GM19324 (cell line): ENCODE measurements around the gene RAB30.
A peak's percentile ranks its signal among the peaks of the same experiment; 100 is the strongest.

Experiments used
- ATAC-seq: cut with Tn5 transposase; IDR thresholded peaks from one replicate; pipeline ENCODE4 v1.9.1; 2021; ENCODE audit warnings: mild to moderate bottlenecking, moderate library complexity; ENCODE audit not compliant: unreplicated experiment, low FRiP score

RAB30 gene

DNA sequence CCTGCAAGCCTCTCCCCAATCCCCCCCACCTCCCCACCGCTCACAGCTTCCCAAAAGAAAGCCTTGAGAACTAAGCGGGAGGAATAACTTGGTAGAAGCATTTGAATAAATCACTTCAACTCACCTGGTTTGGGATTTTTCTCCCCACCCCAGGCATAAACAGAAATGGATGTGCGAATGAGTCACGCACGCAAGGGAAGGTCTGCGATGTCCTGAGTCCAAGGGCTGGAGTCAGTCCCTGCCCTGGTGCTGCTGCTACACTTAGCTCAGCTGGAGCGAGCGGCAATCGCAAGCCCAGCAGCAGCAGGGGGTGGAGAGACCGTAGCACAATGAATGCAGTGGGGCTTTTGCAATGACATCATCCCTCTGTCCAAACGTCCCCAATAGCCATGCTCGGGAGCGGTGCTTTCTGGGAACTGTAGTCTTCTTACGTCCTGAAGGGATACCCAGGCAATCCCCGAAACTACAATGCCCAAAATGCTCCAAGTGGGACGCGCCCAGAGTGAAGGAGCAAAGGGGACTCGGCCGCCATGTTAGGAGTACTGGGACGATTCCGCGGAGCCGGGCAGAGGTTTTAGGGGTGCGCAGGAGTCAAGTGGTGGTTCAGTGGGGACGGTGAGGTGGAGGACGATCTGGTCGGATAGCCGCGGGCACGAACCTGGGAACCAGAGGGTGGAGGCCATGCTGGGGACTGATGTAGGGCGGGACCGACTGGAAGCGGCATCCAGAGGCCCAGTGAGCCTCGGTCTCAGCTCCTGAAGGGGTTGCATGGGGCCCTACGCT is at the start of gene RAB30:
Gene RAB30, minus strand, starts transcription at position 331 of the 783 bp plus-strand sequence. CDS start 74,581 bp downstream, outside the sequence.
- ATAC-seq, result peak; percentile 94

GRCh38 chr11:83120327-83120726 is 48.6 kb upstream of the RAB30 start:
- no peak for ATAC-seq

GRCh38 chr11:83119216-83119615 is 47.5 kb upstream of the RAB30 start:
- no peak for ATAC-seq

- ATAC-seq, result no peak
Measured at GRCh38 chr11:83118814-83119213, 47.1 kb upstream of the RAB30 start.

DNA sequence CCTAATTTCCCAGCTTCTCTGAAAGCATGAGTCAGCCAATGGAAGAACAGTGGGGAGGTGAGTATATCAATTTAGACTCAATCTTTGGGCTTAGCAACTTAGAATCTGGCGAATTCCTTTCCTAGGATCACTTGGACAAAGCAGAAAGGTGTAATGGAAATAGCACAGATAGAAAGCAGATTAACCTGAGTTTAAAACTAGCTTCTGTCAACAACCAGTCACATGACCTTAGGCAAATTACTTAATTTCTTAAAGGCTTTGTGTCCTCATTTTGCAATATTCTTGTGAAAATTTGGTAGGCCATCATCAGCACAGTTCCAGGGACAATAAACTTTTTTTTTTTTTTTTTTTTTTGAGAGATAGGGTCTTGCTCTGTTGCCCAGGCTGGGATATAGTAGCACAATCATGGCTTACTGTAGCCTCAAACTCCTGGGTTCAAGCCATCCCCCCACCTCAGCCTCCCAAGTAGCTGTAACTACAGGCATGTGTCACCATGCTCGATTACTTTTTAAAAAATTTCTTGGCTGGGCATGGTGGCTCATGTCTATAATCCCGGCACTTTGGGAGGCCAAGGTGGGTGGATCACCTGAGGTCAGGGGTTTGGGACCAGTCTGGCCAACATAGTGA is 44.4 kb upstream of the RAB30 start:
- no peak for ATAC-seq

DNA sequence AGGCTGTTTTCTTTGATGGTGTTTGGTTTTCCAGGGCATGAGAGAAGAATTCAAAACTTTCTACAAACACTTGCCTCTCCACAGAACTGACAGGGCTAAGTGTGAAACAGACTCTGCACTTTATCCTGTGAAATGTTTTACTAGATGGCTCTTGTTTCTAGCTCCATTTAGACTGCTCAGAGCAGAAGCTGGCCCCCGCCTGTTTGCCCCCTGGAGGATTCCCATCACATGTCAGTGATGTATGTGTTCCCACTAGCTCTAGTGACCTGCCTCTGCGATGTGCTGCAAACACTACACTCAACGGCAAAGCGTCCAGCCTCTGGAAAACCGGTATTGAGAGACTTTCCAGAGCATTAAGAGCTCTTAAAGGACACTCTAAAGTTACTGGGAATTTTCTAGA is 43.9 kb upstream of the RAB30 start:
- ATAC-seq, result no peak

- ATAC-seq, result no peak
Measured at GRCh38 chr11:83115026-83115425, 43.3 kb upstream of the RAB30 start.

- ATAC-seq, result no peak
Measured at GRCh38 chr11:83112886-83113285, 41.2 kb upstream of the RAB30 start.

DNA sequence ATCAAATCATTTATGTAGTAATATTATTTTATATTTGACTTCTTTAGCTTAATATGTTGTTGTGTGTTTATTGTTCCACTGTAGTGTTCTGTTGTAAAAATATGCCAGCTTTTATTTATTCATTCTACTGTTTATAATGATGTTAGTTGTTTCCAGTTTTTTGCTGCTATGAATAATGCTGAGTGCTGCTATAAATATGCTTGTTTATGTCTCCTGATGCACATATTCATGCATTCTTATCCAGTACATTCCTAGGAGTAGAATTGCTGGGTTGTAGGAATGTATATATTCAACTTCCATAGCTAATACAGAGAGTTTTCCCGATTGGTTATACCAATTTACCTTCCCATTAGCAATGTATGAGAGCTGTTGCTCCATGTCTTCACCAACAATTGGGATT is 33.5 kb upstream of the RAB30 start:
- ATAC-seq, result no peak

GRCh38 chr11:83102834-83103233 is 31.1 kb upstream of the RAB30 start:
- no peak for ATAC-seq

- ATAC-seq, result no peak
Measured at GRCh38 chr11:83097429-83098075, 25.9 kb upstream of the RAB30 start.

DNA sequence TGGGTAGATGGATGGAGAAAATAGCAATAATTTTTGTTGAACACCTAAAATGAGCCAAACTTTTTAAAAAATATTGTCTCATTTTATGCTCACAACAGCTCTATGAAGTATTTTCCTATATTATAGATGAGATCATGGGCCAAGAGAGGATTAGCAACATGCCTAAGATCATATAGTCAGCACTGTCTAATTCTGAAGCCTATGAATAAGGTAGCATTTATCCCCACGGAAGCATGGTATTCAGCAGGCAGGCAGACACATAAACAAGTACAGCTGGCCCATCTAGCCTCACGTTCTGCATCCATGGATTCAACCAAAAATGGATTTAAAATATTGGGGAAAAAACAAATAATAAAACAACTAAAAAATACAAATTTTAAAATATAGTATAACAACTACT is 21.9 kb upstream of the RAB30 start:
- ATAC-seq, result no peak

DNA sequence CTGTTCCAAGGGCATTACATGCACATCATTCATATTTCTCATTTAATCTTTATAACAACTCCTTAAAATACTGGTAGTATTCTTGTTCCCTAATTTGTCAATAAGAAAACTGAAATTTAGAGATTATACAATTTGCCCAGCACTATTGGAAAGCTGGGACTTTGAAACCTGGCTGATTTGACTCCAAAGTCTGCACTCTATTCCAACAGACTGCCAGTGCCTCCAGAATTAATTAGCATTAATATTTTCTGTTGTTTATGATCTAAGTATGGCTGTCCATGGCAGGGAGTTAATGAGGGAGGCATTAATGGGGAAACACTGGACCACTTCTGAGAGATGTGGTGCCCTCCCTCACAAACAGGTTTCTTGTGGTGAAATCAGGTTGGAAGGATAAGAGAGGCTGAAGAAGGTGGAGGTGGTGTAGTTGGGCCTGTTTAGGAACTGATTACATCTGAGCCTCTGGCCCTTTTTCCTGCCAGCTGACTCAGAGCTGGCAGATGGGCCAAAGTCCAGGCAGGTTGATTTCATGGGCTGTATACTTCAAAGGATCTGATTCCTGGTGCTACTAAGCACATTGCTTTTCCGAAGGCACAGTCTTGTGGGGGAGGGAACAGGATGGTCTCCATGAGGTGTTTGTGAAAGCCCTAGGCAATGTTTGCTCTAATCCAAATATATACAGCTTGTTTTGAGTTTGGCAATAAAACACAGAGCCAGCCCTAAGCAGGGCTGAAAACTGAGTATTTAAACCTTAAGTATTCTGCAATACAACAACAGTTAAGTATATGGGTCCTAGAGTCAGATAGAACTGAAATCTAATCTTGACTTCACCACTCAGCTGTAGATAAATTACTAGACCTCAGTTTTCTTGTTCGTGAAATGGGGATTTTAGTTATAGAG is 21.0 kb upstream of the RAB30 start:
- no peak for ATAC-seq

- no peak for ATAC-seq
Measured at GRCh38 chr11:83088965-83089364, 17.3 kb upstream of the RAB30 start.

DNA sequence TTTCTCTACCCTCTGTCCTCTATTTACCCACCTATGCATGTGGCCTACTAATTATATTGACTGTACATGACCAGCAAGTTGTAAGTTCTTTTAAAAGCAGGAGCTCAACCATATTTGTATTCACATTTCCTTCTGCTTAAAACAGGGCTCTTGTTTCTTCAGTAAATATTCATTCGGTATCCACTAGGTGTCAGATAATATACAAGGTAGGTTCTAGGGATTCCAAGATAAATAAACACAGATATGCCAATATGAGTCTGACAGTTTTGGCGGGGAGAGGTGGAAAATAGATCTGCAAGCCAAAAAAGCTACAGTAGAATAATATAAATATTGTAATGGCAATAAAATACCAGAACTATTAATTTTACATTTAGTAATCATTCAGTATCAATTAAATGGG is 15.3 kb upstream of the RAB30 start:
- no peak for ATAC-seq

GRCh38 chr11:83079820-83080219 is 8.1 kb upstream of the RAB30 start:
- no peak for ATAC-seq

- no peak for ATAC-seq
Measured at GRCh38 chr11:83078269-83078668, 6.6 kb upstream of the RAB30 start.

GRCh38 chr11:83073884-83074283 is 2.2 kb upstream of the RAB30 start:
- ATAC-seq, result no peak

GRCh38 chr11:83073258-83073657 is 1.6 kb upstream of the RAB30 start:
- ATAC-seq, result no peak

- no peak for ATAC-seq
Measured at GRCh38 chr11:83072350-83073242, 899 bp upstream of the RAB30 start.
